Measurements from ENCODE around the gene ERO1A. TPM values are rescaled to one million over a fixed set of nuclear protein-coding genes. Genes with fewer than 3 reads are reported as not detected.

The ERO1A gene
- total and polyA plus RNA-seq, 4 donors: 16.5 to 42.3 (median 20.0) TPM

Other genes with a start within 250 kb of the ERO1A start
- gene TXNDC16, start 143.1 kb downstream of the ERO1A start, total RNA-seq: 10 to 100 TPM in 1 of 2 donors, 1 to 10 TPM in 1; 5.2 to 16.2 TPM
- 1 to 10 TPM; 2.0 to 3.0 TPM for gene TXNDC16, start 143.1 kb downstream of the ERO1A start, polyA plus RNA-seq
- 1 to 10 TPM in 1 of 2 donors, under 1 TPM in 1; 0.25 to 1.3 TPM for gene GPR137C, start 142.7 kb downstream of the ERO1A start, total RNA-seq
- gene GPR137C, start 142.7 kb downstream of the ERO1A start, polyA plus RNA-seq: under 1 TPM; 0.14 to 0.42 TPM
- 10 to 100 TPM; 72.3 to 98.9 TPM for gene PSMC6, start 11.6 kb upstream of the ERO1A start, total RNA-seq
- gene PSMC6, start 11.6 kb upstream of the ERO1A start, polyA plus RNA-seq: 10 to 100 TPM; 43.2 to 66.2 TPM
- gene STYX, start 34.6 kb upstream of the ERO1A start, total RNA-seq: 10 to 100 TPM; 18.7 to 21.2 TPM
- gene STYX, start 34.6 kb upstream of the ERO1A start, polyA plus RNA-seq: 10 to 100 TPM in 1 of 2 donors, 1 to 10 TPM in 1; 5.9 to 15.8 TPM
- gene GNPNAT1, start 96.0 kb upstream of the ERO1A start, total RNA-seq: 10 to 100 TPM; 25.1 to 50.9 TPM
- 10 to 100 TPM; 24.9 to 29.4 TPM for gene GNPNAT1, start 96.0 kb upstream of the ERO1A start, polyA plus RNA-seq

Data from liver (tissue), 4 donors.